HG02840 (cell line): ENCODE results near the gene ITGA11.
"Not testable (repeated sequence)": the region's sequence is repeated elsewhere in the genome, so short reads cannot be mapped to it uniquely, and the experiment has no call there.

Source experiments
- ATAC-seq: cut with Tn5 transposase; IDR thresholded peaks from one replicate; pipeline ENCODE4 v1.9.1; 2021; ENCODE audit warnings: mild to moderate bottlenecking, moderate library complexity, moderate number of reproducible peaks; ENCODE audit not compliant: unreplicated experiment, low FRiP score

ITGA11 gene

DNA sequence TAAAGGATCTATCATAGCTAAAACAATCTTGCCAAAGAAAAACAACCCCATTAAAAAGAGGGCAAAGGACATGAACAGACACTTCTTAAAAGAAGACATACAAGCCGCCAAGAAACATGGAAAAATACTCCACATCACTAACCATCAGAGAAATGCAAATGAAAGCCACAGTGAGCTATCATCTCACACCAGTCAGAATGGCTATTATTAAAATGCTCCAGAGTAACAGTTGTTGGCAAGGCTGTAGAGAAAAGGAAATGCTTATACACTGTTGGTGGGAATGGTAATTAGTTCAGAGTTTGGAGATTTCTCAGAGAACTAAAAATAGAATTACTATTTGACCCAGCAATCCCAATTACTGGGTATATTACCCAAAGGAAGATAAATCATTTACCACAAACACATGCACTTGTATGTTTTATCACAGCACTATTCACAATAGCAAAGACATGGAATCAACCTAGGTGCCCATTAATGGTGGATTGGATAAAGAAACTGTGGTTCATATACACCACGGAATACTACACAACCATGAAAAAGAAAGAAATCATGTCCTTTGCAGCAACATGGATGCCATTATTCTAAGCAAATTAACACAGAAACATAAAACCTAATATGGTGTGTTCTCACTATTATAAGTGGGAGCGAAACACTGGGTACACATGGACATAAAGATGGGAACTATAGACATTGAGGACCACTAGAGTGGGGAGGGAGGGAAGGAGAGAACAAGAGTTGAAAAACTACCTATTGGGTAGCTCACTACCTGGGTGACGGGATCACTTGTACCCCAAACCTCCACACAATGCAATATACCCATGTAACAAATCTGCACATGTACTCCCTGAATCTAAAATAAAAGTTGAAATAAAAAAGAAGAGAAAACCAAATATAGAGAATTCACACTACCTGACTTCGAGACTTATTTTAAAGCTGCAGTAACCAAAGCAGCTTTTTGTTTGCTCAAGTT, 32.6 kb downstream of the ITGA11 start:
- ATAC-seq, result no peak

DNA sequence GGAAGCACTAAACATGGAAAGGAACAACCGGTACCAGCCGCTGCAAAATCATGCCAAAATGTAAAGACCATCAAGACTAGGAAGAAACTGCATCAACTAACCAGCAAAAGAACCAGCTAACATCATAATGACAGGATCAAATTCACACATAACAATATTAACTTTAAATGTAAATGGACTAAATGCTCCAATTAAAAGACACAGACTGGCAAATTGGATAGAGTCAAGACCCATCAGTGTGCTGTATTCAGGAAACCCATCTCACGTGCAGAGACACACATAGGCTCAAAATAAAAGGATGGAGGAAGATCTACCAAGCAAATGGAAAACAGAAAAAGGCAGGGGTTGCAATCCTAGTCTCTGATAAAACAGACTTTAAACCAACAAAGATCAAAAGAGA, 34.0 kb downstream of the ITGA11 start:
- not testable (repeated sequence) for ATAC-seq

DNA sequence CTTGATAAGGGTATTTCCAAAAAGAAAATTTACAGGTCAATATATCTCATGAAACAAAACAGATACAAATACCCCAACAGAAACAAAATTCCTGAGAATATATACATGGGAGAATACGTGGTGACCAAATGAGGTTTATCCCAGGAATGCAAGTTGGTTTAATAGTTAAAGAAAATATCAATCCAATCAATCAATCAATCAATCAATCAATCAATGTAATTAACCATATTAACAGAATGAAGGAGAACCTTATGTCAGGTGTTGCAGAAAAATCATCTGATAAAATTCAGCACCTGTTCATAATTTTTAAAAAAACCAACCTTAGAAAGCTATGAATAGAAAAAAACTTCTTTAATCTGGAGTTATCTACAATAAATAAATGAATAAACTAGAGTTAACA, 35.9 kb downstream of the ITGA11 start:
- no peak for ATAC-seq

DNA sequence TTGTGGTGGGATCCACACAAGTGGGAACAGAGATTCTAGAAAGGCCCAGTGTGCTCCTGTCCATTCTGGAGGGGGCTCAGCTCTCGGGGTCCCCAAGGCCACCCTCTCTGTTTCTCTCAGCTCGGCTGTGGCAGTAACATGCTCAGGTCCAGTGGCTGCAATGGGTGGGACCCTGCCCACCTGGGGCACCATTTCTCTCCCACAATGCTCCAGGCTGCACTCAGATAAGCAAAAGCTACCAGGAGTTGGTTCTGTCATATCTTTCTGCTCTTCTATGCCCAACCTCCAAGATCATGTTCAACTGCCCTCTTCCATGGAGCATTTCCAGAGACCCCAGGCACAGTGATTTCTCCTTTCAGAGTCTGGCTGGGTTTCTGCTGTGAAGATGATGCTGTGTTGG, 40.8 kb downstream of the ITGA11 start:
- no peak for ATAC-seq

DNA sequence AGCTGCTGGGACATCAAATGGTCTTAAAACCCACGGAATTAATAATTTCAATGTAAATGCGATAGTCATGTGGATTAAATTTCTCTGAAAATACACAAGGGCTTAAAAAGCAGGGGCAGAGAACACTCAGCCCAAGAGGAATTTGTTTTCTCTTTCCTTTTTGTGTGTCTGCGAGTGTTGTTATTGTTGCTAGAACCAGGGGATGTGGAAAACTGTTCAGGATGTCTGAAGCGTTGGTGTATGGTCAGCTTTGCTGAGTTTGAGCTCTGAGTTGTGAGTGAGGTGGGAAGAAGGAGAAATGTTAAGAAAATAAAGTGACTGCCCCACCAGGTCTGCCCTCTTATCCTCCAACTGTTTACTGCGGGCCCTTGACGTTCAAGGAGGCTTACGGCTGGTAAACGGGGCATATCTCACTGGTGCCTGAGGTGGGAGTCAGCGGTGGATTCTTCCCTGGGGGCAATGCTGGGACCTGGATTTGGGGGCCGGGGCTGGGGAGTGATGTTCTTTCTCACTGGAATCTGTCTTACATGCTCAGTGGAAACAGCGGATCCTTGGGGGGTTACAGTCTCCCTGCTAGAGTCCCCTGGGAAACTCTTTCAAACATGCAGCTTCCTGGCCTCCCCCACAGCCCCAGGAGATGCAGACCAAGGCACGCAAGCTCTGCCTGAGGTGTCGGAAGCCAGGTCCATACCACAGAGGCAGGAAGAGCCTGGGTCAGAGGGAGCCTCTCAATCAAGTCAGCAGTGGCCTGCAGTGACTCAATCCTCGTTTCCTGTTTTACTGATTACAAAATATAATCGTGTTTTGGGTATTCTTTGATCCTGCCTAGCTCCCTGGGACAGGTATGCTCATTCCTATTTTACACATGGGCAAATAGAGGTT, 41.8 kb downstream of the ITGA11 start:
- no peak for ATAC-seq

DNA sequence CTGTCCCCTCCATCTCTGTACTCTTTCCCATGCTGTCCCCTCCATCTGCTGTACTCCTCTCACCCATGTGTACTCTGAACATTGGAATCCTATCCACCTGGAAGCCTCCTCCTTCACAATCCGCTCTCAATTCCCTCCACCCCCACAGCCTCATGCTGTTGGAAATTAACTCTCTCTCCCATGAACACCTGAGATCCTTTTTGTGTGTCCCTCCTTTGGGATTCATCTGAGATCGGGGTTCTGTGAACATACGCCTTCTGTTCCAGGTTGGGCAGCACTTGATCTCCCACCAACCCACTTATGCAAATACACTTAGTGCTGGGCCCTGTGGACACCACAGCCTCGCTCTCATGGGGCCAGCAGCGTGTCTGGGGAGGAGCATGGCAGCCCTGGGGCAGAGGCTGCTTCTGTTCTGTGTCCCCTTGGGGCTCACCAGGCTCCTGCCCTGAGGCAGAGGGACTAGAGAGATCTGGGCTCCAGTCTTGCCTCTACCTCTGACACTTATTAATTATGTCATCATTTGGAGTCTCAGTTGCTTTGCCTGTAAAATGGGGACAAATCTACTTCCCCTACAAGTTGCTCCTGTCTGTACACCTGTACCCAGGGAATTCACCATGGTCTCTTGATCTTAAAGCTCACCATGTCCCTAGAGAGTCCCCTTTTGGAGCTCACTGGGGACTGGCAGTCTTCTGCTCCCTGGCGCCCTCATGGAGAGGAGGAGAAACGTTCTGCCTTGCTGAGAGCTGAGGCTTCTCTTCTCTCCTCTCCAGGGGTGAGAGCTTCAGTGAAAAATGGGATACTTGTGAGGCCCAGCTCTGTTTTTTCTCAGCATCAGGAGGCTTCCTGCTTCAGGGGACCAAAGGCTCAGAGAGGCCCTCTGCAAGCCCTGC, 42.7 kb downstream of the ITGA11 start:
- no peak for ATAC-seq

DNA sequence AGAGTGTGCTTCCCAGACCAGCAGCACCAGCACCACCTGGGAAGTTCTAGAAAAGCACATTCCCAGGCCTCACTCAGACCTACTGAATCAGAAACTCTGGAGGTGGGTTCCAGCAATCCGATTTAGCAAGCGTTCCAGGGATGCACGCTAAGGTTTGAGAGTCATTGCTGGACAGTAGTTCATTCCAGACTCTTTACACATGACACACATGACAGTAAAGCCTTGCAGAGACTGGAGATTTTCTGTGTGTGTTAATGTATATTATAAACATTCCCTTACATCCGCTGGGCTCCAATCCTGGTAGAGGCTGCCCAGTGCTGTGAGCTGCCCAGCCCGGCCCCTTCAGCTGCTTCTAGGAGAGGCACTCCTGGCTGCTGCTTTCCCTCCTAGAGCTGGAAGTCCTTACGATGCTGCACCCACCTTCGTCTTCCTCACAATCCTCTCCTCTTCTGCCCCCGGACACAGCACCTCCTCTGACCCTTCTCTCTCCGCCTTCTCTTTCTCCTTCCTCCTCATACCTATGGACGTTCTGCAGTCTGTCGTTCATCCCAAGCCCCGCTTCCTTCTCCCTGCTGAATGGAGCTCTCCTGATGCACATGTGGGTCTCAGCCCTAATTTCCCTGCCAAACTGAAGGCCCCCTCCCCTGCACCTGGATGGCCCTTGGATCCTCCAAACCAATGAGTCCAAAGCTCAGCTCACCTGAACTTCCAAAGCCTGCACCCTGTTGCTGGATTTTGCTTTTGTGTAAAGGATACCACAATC, 44.4 kb downstream of the ITGA11 start:
- no peak for ATAC-seq

DNA sequence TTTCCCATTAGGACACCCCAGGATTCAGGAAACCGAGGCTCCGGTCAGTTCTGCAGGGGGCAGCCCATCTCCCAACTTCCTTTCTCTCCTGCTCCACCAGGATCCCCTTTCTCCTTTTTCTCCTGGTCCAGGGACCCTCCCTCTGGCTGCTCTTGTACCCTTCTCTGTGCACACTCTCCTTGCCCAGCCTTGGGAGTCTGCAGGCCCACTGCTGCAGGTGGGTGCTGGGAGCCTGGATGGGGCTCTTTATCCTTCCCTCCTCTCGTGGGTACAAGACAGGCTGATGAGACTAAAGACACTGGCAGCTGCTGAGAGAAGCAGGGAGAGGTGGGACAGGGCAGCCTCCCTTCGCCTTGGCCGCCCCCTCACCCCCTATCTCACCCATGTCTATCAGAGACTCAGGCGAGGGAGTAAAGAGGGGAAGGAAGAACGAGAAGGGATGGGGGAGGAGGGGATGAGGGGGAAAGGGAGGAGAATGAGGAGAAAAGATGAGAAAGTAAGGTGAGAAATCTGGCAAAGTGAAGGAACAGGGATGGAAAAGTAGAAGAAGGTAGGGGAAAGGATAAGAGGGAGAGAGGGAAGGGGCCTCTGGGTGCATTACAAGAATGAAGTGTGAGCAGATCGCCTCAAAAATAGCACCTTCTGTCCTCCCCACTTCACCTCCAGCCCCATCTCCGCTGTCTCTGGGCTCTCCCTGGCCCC, 45.2 kb downstream of the ITGA11 start:
- no peak for ATAC-seq

DNA sequence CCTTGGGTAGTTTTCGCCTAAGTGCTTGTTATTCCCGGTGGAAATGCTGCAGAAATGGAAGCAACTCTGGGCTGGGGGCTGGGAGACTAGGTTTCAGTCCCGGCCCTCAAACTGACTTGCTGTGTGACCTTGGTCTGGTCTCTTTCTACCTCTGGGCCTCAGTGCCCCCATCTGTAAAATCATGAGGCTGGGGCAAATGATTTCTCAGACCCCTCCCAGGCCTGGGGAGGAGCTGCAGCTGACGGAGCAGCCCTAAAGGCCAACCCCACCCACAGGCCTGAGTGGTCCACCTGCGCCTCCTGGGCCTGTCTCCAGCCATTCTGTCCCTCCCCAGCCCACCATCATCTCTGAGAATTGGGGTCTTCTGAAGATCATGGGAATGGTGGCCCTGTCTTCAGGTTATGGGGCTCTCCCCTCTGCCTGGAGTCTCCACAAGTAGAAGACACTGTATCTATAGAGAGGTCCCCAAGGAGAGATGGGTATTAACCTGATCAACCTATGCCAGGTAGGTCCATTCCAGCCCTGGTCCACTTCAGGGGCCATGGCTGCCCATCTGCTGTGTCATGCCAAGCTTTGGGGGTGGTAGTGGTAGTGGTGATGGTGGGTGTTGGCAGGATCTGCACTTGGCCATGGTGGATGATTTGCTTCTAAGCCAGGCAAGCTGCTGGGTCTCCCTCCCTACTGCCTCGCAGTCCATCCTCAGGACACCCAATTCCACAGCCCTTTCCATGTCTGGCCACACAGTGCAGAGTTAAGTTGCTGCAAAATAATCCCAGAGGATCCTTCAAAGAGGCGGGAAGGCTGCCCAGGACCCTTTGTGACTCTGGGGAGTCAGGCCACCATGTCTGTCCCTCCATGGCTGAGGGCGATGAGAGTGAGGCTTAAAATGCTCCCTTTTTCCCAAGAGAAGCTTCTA, 46.0 kb downstream of the ITGA11 start:
- no peak for ATAC-seq

DNA sequence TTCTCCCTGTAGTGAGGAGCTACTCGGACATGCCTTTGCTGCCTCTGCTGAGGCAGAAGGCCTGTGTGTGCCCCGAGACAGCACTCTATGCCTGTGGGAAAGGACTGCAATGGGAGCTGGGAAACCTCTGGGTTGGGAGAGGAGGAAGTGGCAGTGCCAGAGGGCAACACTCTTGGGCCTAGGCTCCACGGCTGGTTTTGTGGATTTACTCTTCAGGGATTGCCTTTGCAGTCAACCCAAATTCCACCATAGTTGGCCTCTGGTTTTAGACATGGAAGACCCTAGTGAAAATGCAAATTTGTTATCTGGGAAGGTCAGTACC, 46.8 kb downstream of the ITGA11 start:
- ATAC-seq, result no peak

DNA sequence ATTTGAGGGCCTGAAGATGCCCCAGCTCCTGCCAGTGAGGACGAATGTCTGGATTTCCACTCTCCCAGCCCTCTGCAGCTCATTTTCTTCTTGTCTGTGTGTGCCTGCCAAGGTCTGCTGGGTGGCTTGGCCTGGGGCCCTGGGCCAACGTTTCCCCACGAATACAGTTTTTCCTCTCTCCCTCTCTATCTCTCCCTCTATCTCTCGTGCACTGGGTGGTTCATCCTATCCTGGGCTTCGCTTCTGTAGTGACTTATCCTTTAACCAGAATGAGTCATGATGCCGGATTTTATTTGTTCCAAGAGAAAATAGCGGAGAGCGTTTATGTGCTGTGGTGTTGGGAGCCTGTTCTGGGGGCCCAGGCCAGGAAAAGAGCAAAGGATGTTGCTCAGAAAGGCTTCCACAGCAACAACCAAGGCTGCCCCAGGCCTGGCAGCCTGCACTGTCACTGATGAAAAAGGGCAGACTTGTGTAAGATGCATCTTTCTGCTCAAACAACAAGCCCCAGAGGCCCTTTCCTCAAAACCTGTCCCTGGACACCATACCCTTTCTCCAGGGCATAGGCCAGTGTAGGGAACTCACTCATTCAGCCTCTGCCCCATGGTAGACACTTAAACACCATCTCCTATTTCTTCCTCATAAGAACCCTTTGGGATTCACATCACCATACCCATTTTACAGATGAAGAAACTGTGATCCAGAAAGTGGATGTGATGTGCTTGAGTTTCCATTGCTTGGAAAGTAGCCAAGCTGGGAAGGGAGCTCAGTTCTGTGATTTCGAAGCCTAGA, 47.3 kb downstream of the ITGA11 start:
- ATAC-seq, result no peak

DNA sequence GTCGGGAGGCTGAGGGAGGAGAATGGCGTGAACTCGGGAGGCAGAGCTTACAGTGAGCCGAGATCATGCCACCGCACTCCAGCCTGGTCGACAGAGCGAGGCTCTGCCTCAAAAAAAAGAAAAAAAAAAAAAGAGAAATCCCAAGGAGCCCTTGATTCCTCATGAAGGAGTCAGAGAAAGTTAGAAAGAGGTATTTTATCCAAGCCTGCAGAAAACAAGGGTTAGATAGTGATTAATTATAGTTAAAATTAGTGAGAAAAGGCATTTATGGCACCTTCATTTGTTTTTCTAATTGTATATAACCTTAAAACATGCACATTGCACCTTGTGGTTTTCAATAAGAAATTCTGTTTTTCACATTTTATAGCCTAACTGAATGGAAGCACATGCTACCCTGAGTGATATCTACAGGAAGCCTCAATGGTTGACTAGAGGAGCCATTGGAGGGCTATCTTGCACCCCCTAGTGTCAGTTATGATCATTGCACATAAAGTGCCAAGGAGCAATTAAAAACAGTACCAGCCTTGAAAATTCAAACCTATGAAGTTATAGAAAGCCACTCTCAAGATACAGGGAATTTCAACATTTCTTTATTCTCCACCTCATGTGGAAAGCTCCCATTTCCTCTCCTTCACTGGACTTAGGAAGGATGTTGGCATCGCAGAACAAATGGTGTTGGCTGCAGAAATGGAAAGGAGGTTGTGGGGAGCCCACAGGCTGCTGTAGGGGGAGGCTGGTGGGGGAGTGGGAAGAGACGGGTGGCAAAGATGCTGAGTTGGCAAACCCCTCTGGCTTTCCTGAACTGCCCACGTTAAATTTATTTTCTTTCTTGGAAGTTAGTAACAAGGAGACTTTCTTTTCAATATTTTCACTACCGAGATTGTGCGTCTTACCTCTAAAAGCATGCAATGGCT, 48.5 kb downstream of the ITGA11 start:
- ATAC-seq, result no peak

DNA sequence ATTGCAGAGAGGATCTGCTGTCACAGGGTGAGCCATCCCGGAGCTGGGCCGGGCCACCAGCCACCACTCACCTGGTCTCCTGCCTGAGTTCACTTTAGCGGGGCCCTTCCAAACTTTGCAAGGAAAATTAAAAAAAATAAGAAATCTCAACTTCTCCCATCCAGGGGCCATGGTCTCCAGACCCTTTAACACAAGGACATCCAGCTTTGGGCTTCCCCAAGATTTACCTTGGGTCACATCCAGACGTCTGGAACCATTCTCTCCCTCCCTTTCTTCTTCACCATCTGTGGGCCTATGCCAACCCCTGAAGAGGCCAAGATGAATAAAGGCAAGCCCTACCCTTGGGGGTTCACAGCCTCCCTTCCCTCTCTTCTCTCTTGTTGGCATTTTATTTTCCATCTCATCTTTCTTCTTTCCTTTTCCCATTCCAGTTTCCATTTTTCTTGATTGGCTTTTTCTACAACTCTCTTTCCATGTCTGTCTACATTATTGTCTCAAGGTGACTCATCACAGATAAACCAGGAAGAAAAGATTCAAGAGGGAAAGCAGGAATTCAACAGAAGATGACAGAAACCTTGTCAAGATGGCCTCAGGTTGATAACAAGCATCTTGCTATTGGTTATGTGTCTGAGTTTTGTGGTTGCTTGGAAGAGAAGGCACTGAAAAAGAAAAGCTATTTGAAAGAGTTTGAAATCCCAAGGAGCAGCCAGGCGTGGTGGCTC, 49.5 kb downstream of the ITGA11 start:
- no peak for ATAC-seq

DNA sequence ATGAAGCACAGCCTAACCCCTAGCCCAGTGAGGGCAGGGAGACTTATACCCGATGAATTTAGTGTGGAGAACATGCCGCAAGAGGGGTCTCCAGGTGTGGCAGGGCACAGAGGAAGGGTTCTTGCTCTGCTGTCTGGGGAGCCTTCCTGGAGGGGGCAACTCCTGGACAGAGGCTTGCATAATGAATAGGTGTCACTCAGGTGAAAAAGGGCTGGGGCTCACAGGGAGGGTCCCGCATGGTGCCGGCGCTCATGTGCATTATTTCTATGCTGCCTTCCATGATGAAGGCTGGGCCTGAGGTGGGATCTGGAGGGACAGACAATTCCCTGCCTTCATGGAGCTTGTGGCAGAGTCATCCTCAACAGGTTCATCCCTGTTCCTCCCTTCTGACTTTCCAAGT, 51.5 kb downstream of the ITGA11 start:
- no peak for ATAC-seq

DNA sequence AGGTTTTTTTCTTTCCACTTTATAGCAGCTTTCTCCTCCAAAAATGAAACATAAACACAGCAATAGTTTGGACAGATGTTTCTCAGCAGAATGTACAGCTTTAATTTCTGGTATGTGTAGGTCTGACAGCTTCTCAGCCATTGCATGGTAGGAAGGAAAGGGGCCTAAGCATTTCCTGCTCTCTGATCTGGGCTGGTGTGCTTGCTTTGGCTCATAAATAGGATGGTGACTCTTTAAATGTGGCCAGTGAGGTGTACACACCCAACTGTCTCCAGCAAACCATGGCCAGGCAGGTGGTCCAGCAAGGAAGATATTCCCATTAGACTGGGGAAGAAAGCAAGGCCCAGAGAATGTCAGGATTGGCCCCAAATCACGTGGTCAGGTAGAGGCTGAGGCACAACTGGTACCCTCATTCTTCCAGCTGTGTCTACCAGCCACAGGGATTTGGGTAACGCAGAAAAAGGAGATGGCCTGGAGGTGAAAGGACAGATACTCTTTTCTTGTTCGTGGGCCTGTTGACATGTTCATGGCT, 52.1 kb downstream of the ITGA11 start:
- no peak for ATAC-seq
